Liver (tissue), 9 donors: Measurements from ENCODE around the gene FAM184A. TPM values are rescaled to one million over a fixed set of nuclear protein-coding genes. Genes with fewer than 3 reads are reported as not detected.

ENCODE experiments used
- DNase-seq: peaks from one replicate; pipeline ENCODE4 v3.0.0-alpha.2; 2017; ENCODE audit warnings: low spot score
- H3K27ac ChIP-seq, 2 donors: one replicate each; pipeline ENCODE4 v1.7.0; 2013; ENCODE audit warnings: inconsistent platforms in 2 of 2, low read length in 2 of 2, control low read depth in 1 of 2, low read depth in 1 of 2, mild to moderate bottlenecking in 1 of 2
- H3K27me3 ChIP-seq, 4 donors: one replicate each; pipeline versions ENCODE4 v1.6.1 to v1.7.0; 2013; ENCODE audit warnings: low read length in 3 of 4, inconsistent platforms in 1 of 4, mild to moderate bottlenecking in 1 of 4, moderate library complexity in 1 of 4; ENCODE audit not compliant: control insufficient read depth in 4 of 4, insufficient read depth in 4 of 4
- H3K36me3 ChIP-seq, 4 donors: one replicate each; pipeline versions ENCODE4 v1.6.1 to v1.7.0; 2013; ENCODE audit warnings: low read length in 3 of 4, mild to moderate bottlenecking in 3 of 4, low read depth in 1 of 4, moderate library complexity in 1 of 4; ENCODE audit not compliant: control insufficient read depth in 4 of 4, insufficient read depth in 3 of 4
- H3K4me1 ChIP-seq, 4 donors: one replicate each; pipeline versions ENCODE4 v1.6.1 to v1.7.0; 2013; ENCODE audit warnings: low read length in 3 of 4, mild to moderate bottlenecking in 3 of 4, moderate library complexity in 1 of 4; ENCODE audit not compliant: control insufficient read depth in 4 of 4, insufficient read depth in 4 of 4
- H3K4me3 ChIP-seq, 3 donors: one replicate each; pipeline versions ENCODE4 v1.6.1 to v1.7.0; 2013; ENCODE audit warnings: low read length in 3 of 3, control low read depth in 1 of 3, low read depth in 1 of 3, mild to moderate bottlenecking in 1 of 3
- H3K9ac ChIP-seq, 2 donors: one replicate each; pipeline ENCODE4 v1.7.0; 2013; ENCODE audit warnings: low read length in 2 of 2, mild to moderate bottlenecking in 2 of 2, moderate library complexity in 2 of 2, control low read depth in 1 of 2, low read depth in 1 of 2
- H3K9me3 ChIP-seq, 4 donors: one replicate each; pipeline versions ENCODE4 v1.6.1 to v1.7.0; 2013; ENCODE audit warnings: low read length in 3 of 4; ENCODE audit not compliant: control insufficient read depth in 4 of 4
- FOXA2 ChIP-seq: IDR thresholded peaks from 2 replicates; pipeline ENCODE4 v1.6.1; 2016; ENCODE audit warnings: antibody characterized with exemption
- HNF4A ChIP-seq, 2 donors: conservative IDR thresholded peaks; 2 replicates each; pipeline ENCODE4 v1.6.1; 2016; ENCODE audit warnings: antibody characterized with exemption in 2 of 2, mild to moderate bottlenecking in 2 of 2
- HNF4G ChIP-seq: IDR thresholded peaks from 2 replicates; pipeline ENCODE4 v1.6.1; 2016; ENCODE audit warnings: antibody characterized with exemption
- JUND ChIP-seq, 2 donors: IDR thresholded peaks; 2 replicates each; pipeline ENCODE4 v1.6.1; 2016; ENCODE audit warnings: antibody characterized with exemption in 2 of 2
- NR2F2 ChIP-seq: IDR thresholded peaks from 2 replicates; pipeline ENCODE4 v1.6.1; 2016; ENCODE audit warnings: antibody characterized with exemption
- RXRA ChIP-seq, 2 donors: IDR thresholded peaks; 2 replicates each; pipeline ENCODE4 v1.6.1; 2017 to 2018; ENCODE audit warnings: antibody characterized with exemption in 2 of 2, mild to moderate bottlenecking in 1 of 2
- TAF1 ChIP-seq: conservative IDR thresholded peaks from 2 replicates; pipeline ENCODE4 v1.6.1; 2016; ENCODE audit warnings: antibody characterized with exemption, mild to moderate bottlenecking
- WGBS: extraction: QIAGEN DNeasy Blood & Tissue Kit; methylation state at CpG from one replicate; pipeline ENCODE4 v1.1.7; 2013; 5-methylcytosine and 5-hydroxymethylcytosine counted together
- polyA plus RNA-seq, 2 donors: library from polyadenylated mRNA; stranded (reverse) in 1 of 2; unstranded in 1 of 2; fragments of 200-250 nt in 1 of 2; fragments of >200 nt in 1 of 2; fragmentation: Nextera tagmentation in 1 of 2; extraction: Ambion mirVana in 1 of 2; gene quantifications; one replicate each; pipeline versions ENCODE4 v1.2.1 to v1.2.3, GENCODE V29; 2013 to 2015
- total RNA-seq, 2 donors: library from RNA; depleted of rRNA; stranded (reverse); fragments of >200 nt; gene quantifications; one replicate each; pipeline ENCODE4 v1.2.3, GENCODE V29; 2014
- TF ChIP-seq, protein P1 (sequence below): IDR thresholded peaks from 2 replicates; pipeline ENCODE4 v1.6.1; 2016; ENCODE audit warnings: antibody characterized with exemption, mild to moderate bottlenecking
- TF ChIP-seq, protein P2 (sequence below): IDR thresholded peaks from 2 replicates; pipeline ENCODE4 v1.6.1; 2016; ENCODE audit warnings: antibody characterized with exemption
- TF ChIP-seq, protein P3 (sequence below): IDR thresholded peaks from 2 replicates; pipeline ENCODE4 v1.6.1; 2016; ENCODE audit warnings: antibody characterized with exemption
- donor health status: healthy.
- donor health status: healthy.
- donor health status: healthy.
- donor health status: healthy.
- donor health status: healthy.

FAM184A gene
- total and polyA plus RNA-seq, 4 donors = 1.0 to 7.4 (median 4.0) TPM

- TF ChIP-seq, protein P1, sequence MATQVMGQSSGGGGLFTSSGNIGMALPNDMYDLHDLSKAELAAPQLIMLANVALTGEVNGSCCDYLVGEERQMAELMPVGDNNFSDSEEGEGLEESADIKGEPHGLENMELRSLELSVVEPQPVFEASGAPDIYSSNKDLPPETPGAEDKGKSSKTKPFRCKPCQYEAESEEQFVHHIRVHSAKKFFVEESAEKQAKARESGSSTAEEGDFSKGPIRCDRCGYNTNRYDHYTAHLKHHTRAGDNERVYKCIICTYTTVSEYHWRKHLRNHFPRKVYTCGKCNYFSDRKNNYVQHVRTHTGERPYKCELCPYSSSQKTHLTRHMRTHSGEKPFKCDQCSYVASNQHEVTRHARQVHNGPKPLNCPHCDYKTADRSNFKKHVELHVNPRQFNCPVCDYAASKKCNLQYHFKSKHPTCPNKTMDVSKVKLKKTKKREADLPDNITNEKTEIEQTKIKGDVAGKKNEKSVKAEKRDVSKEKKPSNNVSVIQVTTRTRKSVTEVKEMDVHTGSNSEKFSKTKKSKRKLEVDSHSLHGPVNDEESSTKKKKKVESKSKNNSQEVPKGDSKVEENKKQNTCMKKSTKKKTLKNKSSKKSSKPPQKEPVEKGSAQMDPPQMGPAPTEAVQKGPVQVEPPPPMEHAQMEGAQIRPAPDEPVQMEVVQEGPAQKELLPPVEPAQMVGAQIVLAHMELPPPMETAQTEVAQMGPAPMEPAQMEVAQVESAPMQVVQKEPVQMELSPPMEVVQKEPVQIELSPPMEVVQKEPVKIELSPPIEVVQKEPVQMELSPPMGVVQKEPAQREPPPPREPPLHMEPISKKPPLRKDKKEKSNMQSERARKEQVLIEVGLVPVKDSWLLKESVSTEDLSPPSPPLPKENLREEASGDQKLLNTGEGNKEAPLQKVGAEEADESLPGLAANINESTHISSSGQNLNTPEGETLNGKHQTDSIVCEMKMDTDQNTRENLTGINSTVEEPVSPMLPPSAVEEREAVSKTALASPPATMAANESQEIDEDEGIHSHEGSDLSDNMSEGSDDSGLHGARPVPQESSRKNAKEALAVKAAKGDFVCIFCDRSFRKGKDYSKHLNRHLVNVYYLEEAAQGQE = peak; percentile 54
Measured at GRCh38 chr6:118934461-118935330, 143.8 kb downstream of the FAM184A start, which contains the start of gene MCM9 (continued).

DNA sequence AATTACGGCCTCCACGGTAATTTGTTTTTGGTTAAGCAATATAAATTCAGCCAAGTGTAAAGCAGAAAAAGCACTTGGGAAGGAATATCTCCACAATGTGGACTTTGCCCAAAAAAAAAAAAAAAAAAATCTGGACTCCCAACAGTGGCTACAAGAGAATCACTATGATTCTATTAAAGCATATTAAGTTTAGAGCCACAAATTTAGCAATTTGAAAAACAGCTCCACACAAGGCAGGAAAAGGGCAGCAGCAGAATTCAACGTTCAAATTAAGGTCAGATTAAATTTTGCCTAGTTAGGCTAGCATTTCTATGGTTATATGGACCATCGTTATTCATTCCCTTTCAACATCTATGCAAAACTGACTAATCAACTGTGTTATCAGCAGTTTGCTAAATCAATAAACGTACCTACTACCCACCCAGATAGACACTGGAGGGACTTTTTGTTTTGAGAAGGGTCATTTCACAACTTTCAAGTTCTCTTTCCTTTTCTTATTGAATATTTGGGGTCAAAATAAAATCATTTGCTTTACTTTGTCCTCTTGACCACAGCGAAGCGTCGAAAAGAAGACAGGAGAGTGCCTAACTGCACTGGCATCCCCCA lies 144.5 kb downstream of the FAM184A start:
- 8% methylated on average over 8 of the region's 8 CpGs for WGBS
- Histone ChIP-seq H3K27ac (peak overlapping the region; percentile 47 to 95), H3K27me3 (no peaks in the 10 kb centered on the region), H3K36me3 (peaks cover 0 to 12% (median 6%) of the 10 kb centered on the region in 4 donors), H3K9me3 (no peaks in the 10 kb centered on the region), H3K4me1 (peaks cover 0 to 15% (median 9%) of the 10 kb centered on the region in 4 donors), H3K4me3 (peak overlapping the region; percentile 53 to 85 (median 72)), H3K9ac (peak overlapping the region in 1 of 2 donors; percentile 56)
- TF ChIP-seq HNF4A (conservative IDR thresholded peaks at IDR 0.05) = peak; percentile 48 to 60
- no peak for TF ChIP-seq JUND (IDR thresholded peaks at IDR 0.05)
- no peak for TF ChIP-seq RXRA (IDR thresholded peaks at IDR 0.05)
- no peak for DNase-seq

- Histone ChIP-seq H3K9ac (no peak overlapping the region), H3K4me1 (peaks cover 0 to 15% (median 9%) of the 10 kb centered on the region in 4 donors), H3K36me3 (peaks cover 2 to 13% (median 7%) of the 10 kb centered on the region in 4 donors), H3K27me3 (no peaks in the 10 kb centered on the region), H3K9me3 (no peaks in the 10 kb centered on the region), H3K4me3 (no peak overlapping the region), H3K27ac (no peak overlapping the region)
- TF ChIP-seq TAF1 (no peak), JUND (IDR thresholded peaks at IDR 0.05) (no peak), NR2F2 (no peak), HNF4G (no peak), FOXA2 (no peak)
- TF ChIP-seq, protein P2, sequence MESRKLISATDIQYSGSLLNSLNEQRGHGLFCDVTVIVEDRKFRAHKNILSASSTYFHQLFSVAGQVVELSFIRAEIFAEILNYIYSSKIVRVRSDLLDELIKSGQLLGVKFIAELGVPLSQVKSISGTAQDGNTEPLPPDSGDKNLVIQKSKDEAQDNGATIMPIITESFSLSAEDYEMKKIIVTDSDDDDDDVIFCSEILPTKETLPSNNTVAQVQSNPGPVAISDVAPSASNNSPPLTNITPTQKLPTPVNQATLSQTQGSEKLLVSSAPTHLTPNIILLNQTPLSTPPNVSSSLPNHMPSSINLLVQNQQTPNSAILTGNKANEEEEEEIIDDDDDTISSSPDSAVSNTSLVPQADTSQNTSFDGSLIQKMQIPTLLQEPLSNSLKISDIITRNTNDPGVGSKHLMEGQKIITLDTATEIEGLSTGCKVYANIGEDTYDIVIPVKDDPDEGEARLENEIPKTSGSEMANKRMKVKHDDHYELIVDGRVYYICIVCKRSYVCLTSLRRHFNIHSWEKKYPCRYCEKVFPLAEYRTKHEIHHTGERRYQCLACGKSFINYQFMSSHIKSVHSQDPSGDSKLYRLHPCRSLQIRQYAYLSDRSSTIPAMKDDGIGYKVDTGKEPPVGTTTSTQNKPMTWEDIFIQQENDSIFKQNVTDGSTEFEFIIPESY = no peak
- TF ChIP-seq, protein P3, sequence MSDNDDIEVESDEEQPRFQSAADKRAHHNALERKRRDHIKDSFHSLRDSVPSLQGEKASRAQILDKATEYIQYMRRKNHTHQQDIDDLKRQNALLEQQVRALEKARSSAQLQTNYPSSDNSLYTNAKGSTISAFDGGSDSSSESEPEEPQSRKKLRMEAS = no peak
- DNase-seq = no peak
- 52% methylated on average over 2 of the region's 2 CpGs for WGBS
Measured at GRCh38 chr6:118932421-118932820, 146.0 kb downstream of the FAM184A start.
